ENCODE measurements around the gene RGS16. TPM values are rescaled to one million over a fixed set of nuclear protein-coding genes. Genes with fewer than 3 reads are reported as not detected.

The RGS16 gene
- total RNA-seq, 2 experiments from 2014 or later: 27.2 to 30.6 TPM

- DNase-seq: no peak
- Mint-ChIP-seq H3K27me3 (peaks cover 10% of the 10 kb centered on the region), H3K9me3 (ENCODE audit: low read depth) (no peaks in the 10 kb centered on the region), H3K36me3 (ENCODE audit: low read depth) (no peaks in the 10 kb centered on the region), H3K4me1 (peaks cover 63% of the 10 kb centered on the region), H3K4me3 (no peak overlapping the region), H3K27ac (no peak overlapping the region)
- no peak for ATAC-seq
- POLR2A ChIA-PET: no interaction called here
- CTCF ChIA-PET: interaction anchor here (0.8 to 2.2 kb wide), 10 partner anchors 11 to 156 kb away, joined by 3 to 11 read pairs (median 4); no protein-coding TSS in a partner anchor
- intact Hi-C loops (cut with DNase I, micrococcal nuclease): loop anchor here (1.0 kb wide), 2 partner anchors 8 to 13 kb away; no protein-coding TSS in a partner anchor
Observed at GRCh38 chr1:182629080-182629479, 24.9 kb upstream of the RGS16 start.

- POLR2A ChIA-PET: no interaction called here
- Mint-ChIP-seq H3K27ac (no peak overlapping the region), H3K36me3 (ENCODE audit: low read depth) (no peaks in the 10 kb centered on the region), H3K4me1 (peaks cover 65% of the 10 kb centered on the region), H3K9me3 (ENCODE audit: low read depth) (no peaks in the 10 kb centered on the region), H3K27me3 (peaks cover 10% of the 10 kb centered on the region), H3K4me3 (no peak overlapping the region)
- CTCF ChIA-PET: interaction anchor here (0.8 to 2.2 kb wide), 9 partner anchors 10 to 157 kb away, joined by 3 to 11 read pairs (median 4); no protein-coding TSS in a partner anchor
- no peak for ATAC-seq
- intact Hi-C loops (cut with DNase I, micrococcal nuclease): loop anchor here (1.0 kb wide), 2 partner anchors 7 to 12 kb away; no protein-coding TSS in a partner anchor
- DNase-seq: no peak
Observed at GRCh38 chr1:182628657-182629056, 24.5 kb upstream of the RGS16 start.

GRCh38 chr1:182627622-182628021 is 23.4 kb upstream of the RGS16 start:
- ChIA-PET CTCF (interaction anchor here (1.0 to 1.4 kb wide), 2 partner anchors 32 to 159 kb away, joined by 3 read pairs; no protein-coding TSS in a partner anchor), POLR2A (no interaction called here)
- H3K9me3 Mint-ChIP-seq (ENCODE audit: low read depth): no peaks in the 10 kb centered on the region
- no peak overlapping the region for H3K27ac Mint-ChIP-seq
- peaks cover 74% of the 10 kb centered on the region for H3K4me1 Mint-ChIP-seq
- ATAC-seq (no peak), DNase-seq (no peak)
- no peak overlapping the region for H3K4me3 Mint-ChIP-seq
- H3K36me3 Mint-ChIP-seq (ENCODE audit: low read depth): no peaks in the 10 kb centered on the region
- intact Hi-C loops (cut with DNase I, micrococcal nuclease): no loop called here
- peaks cover 10% of the 10 kb centered on the region for H3K27me3 Mint-ChIP-seq

- ChIA-PET CTCF (no interaction called here), POLR2A (no interaction called here)
- ATAC-seq (no peak), DNase-seq (no peak)
- intact Hi-C loops (cut with DNase I, micrococcal nuclease): no loop called here
- H3K36me3 Mint-ChIP-seq (ENCODE audit: low read depth): no peaks in the 10 kb centered on the region
- H3K27ac Mint-ChIP-seq: no peak overlapping the region
- no peak overlapping the region for H3K4me3 Mint-ChIP-seq
- peaks cover 75% of the 10 kb centered on the region for H3K4me1 Mint-ChIP-seq
- no peaks in the 10 kb centered on the region for H3K9me3 Mint-ChIP-seq (ENCODE audit: low read depth)
- H3K27me3 Mint-ChIP-seq: peaks cover 10% of the 10 kb centered on the region
Observed at GRCh38 chr1:182626527-182626926, 22.3 kb upstream of the RGS16 start.

GRCh38 chr1:182625719-182626504 is 21.7 kb upstream of the RGS16 start:
- ATAC-seq (no peak), DNase-seq (no peak)
- Mint-ChIP-seq H3K9me3 (ENCODE audit: low read depth) (peaks cover 2% of the 10 kb centered on the region), H3K36me3 (ENCODE audit: low read depth) (no peaks in the 10 kb centered on the region), H3K27me3 (peaks cover 7% of the 10 kb centered on the region), H3K4me3 (no peak overlapping the region), H3K27ac (no peak overlapping the region), H3K4me1 (peaks cover 77% of the 10 kb centered on the region)
- intact Hi-C loops (cut with DNase I, micrococcal nuclease): loop anchor here in 1 of 2 experiments (1.0 kb wide), 1 partner anchor 10 kb away; no protein-coding TSS in a partner anchor
- ChIA-PET POLR2A (interaction anchor here (1.4 kb wide), 1 partner anchor 10 kb away, joined by 13 read pairs; no protein-coding TSS in a partner anchor), CTCF (interaction anchor here (0.9 to 1.1 kb wide), 2 partner anchors 23 to 30 kb away, joined by 3 read pairs; no protein-coding TSS in a partner anchor)

- Mint-ChIP-seq H3K36me3 (ENCODE audit: low read depth) (peaks cover 2% of the 10 kb centered on the region), H3K9me3 (ENCODE audit: low read depth) (peaks cover 5% of the 10 kb centered on the region), H3K4me1 (peaks cover 75% of the 10 kb centered on the region), H3K27ac (peak overlapping the region; percentile 82), H3K27me3 (peaks cover 6% of the 10 kb centered on the region), H3K4me3 (no peak overlapping the region)
- ATAC-seq (peak; percentile 6), DNase-seq (no peak)
- ChIA-PET CTCF (interaction anchor here (0.8 to 1.1 kb wide), 5 partner anchors 22 to 157 kb away, joined by 3 to 4 read pairs (median 3); no protein-coding TSS in a partner anchor), POLR2A (interaction anchor here (1.4 kb wide), 1 partner anchor 9 kb away, joined by 13 read pairs; no protein-coding TSS in a partner anchor)
- intact Hi-C loops (cut with DNase I, micrococcal nuclease): loop anchor here in 1 of 2 experiments (1.0 kb wide), 1 partner anchor 9 kb away; no protein-coding TSS in a partner anchor
Observed at GRCh38 chr1:182625024-182625423, 20.8 kb upstream of the RGS16 start.

GRCh38 chr1:182624577-182624976 is 20.4 kb upstream of the RGS16 start:
- Mint-ChIP-seq H3K9me3 (ENCODE audit: low read depth) (peaks cover 5% of the 10 kb centered on the region), H3K27me3 (peaks cover 6% of the 10 kb centered on the region), H3K4me3 (no peak overlapping the region), H3K27ac (peak overlapping the region; percentile 82), H3K36me3 (ENCODE audit: low read depth) (peaks cover 2% of the 10 kb centered on the region), H3K4me1 (peaks cover 70% of the 10 kb centered on the region)
- ATAC-seq (peak; percentile 57), DNase-seq (peak; percentile 52)
- ChIA-PET POLR2A (interaction anchor here (1.4 kb wide), 1 partner anchor 9 kb away, joined by 13 read pairs; no protein-coding TSS in a partner anchor), CTCF (interaction anchor here (0.8 to 1.1 kb wide), 5 partner anchors 21 to 157 kb away, joined by 3 to 4 read pairs (median 3); no protein-coding TSS in a partner anchor)
- intact Hi-C loops (cut with DNase I, micrococcal nuclease): no loop called here

GRCh38 chr1:182622901-182623528 is 18.8 kb upstream of the RGS16 start:
- Mint-ChIP-seq H3K36me3 (ENCODE audit: low read depth) (peaks cover 2% of the 10 kb centered on the region), H3K27me3 (peaks cover 11% of the 10 kb centered on the region), H3K27ac (no peak overlapping the region), H3K9me3 (ENCODE audit: low read depth) (peaks cover 5% of the 10 kb centered on the region), H3K4me3 (no peak overlapping the region), H3K4me1 (peaks cover 69% of the 10 kb centered on the region)
- ChIA-PET CTCF (interaction anchor here (1.0 kb wide), 1 partner anchor 162 kb away, joined by 3 read pairs; no protein-coding TSS in a partner anchor), POLR2A (no interaction called here)
- intact Hi-C loops (cut with DNase I, micrococcal nuclease): no loop called here
- ATAC-seq: no peak
- no peak for DNase-seq

GRCh38 chr1:182621906-182622305 is 17.7 kb upstream of the RGS16 start:
- H3K4me1 Mint-ChIP-seq: peaks cover 78% of the 10 kb centered on the region
- CTCF ChIA-PET: no interaction called here
- intact Hi-C loops (cut with DNase I, micrococcal nuclease): loop anchor here in 1 of 2 experiments (1.0 kb wide), 1 partner anchor 7 kb away; no protein-coding TSS in a partner anchor
- H3K9me3 Mint-ChIP-seq (ENCODE audit: low read depth): peaks cover 5% of the 10 kb centered on the region
- no peak for ATAC-seq
- H3K4me3 Mint-ChIP-seq: no peak overlapping the region
- POLR2A ChIA-PET: no interaction called here
- no peak for DNase-seq
- peak overlapping the region; percentile 6 for H3K27ac Mint-ChIP-seq
- peaks cover 2% of the 10 kb centered on the region for H3K36me3 Mint-ChIP-seq (ENCODE audit: low read depth)
- H3K27me3 Mint-ChIP-seq: peaks cover 10% of the 10 kb centered on the region

GRCh38 chr1:182620924-182621585 is 16.9 kb upstream of the RGS16 start:
- POLR2A ChIA-PET: no interaction called here
- peaks cover 3% of the 10 kb centered on the region for H3K36me3 Mint-ChIP-seq (ENCODE audit: low read depth)
- DNase-seq (no peak), ATAC-seq (peak; percentile 42)
- H3K27me3 Mint-ChIP-seq: peaks cover 8% of the 10 kb centered on the region
- CTCF ChIA-PET: interaction anchor here (0.8 to 1.2 kb wide), 5 partner anchors 9 to 26 kb away, joined by 3 to 5 read pairs (median 3); no protein-coding TSS in a partner anchor
- no peak overlapping the region for H3K4me3 Mint-ChIP-seq
- H3K4me1 Mint-ChIP-seq: peaks cover 78% of the 10 kb centered on the region
- intact Hi-C loops (cut with DNase I, micrococcal nuclease): loop anchor here in 1 of 2 experiments (1.0 kb wide), 1 partner anchor 8 kb away; no protein-coding TSS in a partner anchor
- peak overlapping the region; percentile 28 for H3K27ac Mint-ChIP-seq
- peaks cover 5% of the 10 kb centered on the region for H3K9me3 Mint-ChIP-seq (ENCODE audit: low read depth)

Data from activated CD4-positive, alpha-beta T cell treated with anti-CD3 and anti-CD28 coated beads for 36 hours (primary cell).